OCI-LY3 (cell line): ENCODE data around the gene MRTFA.

Experiments
- H2AFZ ChIP-seq: fragments of 200-600, 300-600 bp; shearing (Covaris generic); 2 replicates; pipeline ENCODE4 v1.6.0; 2014; ENCODE audit warnings: antibody characterized with exemption, low read depth, low read length
- H3K27ac ChIP-seq: fragments of 200-600, 300-600 bp; sonication (generic); 2 replicates; pipeline ENCODE4 v1.5.1; 2014; ENCODE audit warnings: mild to moderate bottlenecking, low read length, moderate library complexity, mixed read lengths
- H3K27me3 ChIP-seq: fragments of 200-600, 300-600 bp; sonication (generic); 2 replicates; pipeline ENCODE4 v1.6.1; 2014; ENCODE audit warnings: low read depth, low read length, mixed read lengths
- H3K36me3 ChIP-seq: fragments of 200-600, 300-600 bp; sonication (generic); replicated peaks from 2 replicates; pipeline ENCODE3; 2014; ENCODE audit warnings: low read depth, low read length, mixed read lengths
- H3K4me1 ChIP-seq: fragments of 300-600, 200-600 bp; sonication (generic); 2 replicates; pipeline ENCODE4 v1.6.1; 2014; ENCODE audit warnings: low read length, mixed read lengths
- H3K4me2 ChIP-seq: fragments of 200-600, 300-600 bp; sonication (generic); 2 replicates; pipeline ENCODE4 v1.6.1; 2014; ENCODE audit warnings: low read length, mixed read lengths
- H3K4me3 ChIP-seq: fragments of 300-600, 200-600 bp; sonication (generic); 2 replicates; pipeline ENCODE4 v1.5.1; 2014; ENCODE audit warnings: antibody characterized with exemption, mild to moderate bottlenecking, low read length, moderate library complexity
- H3K79me2 ChIP-seq: fragments of 300-600, 200-600 bp; shearing (Covaris generic); 2 replicates; pipeline ENCODE4 v1.6.1; 2014; ENCODE audit warnings: mild to moderate bottlenecking, low read length, mixed read lengths
- H3K9ac ChIP-seq: fragments of 300-600, 200-600 bp; shearing (Covaris generic); 2 replicates; pipeline ENCODE4 v1.6.0; 2014; ENCODE audit warnings: mild to moderate bottlenecking, low read length, moderate library complexity
- H3K9me3 ChIP-seq: fragments of 200-600, 300-600 bp; shearing (Covaris generic); 2 replicates; pipeline ENCODE4 v1.6.1; 2014; ENCODE audit warnings: low read length, mixed read lengths; ENCODE audit not compliant: insufficient read depth
- H4K20me1 ChIP-seq: fragments of 200-600, 300-600 bp; sonication (generic); 2 replicates; pipeline ENCODE4 v1.6.1; 2016; ENCODE audit warnings: low read length, mixed read lengths; ENCODE audit not compliant: insufficient read depth
- EZH2phosphoT487 ChIP-seq: fragments of 200-600 bp; shearing (Covaris generic); IDR thresholded peaks from 2 replicates; pipeline ENCODE4 v1.6.1; 2018; ENCODE audit warnings: antibody characterized with exemption, mixed run types, low read depth
- TF ChIP-seq, protein P1 (sequence below): fragments of 200-600, 300-600 bp; sonication (generic); IDR thresholded peaks from 2 replicates; pipeline ENCODE4 v1.5.1; 2014; ENCODE audit warnings: antibody characterized with exemption, low read length, low read depth

Gene MRTFA

GRCh38 chr22:40432625-40433024 lies 203.9 kb downstream of the MRTFA start:
- Histone ChIP-seq H3K4me1 (peaks cover 45% of the 10 kb centered on the region), H3K4me2 (no peak overlapping the region), H3K79me2 (peaks cover 11% of the 10 kb centered on the region), H3K36me3 (peaks cover 39% of the 10 kb centered on the region), H4K20me1 (no peaks in the 10 kb centered on the region), H2AFZ (no peak overlapping the region), H3K4me3 (no peak overlapping the region), H3K9ac (no peak overlapping the region), H3K27me3 (no peaks in the 10 kb centered on the region), H3K27ac (no peak overlapping the region), H3K9me3 (no peaks in the 10 kb centered on the region)
- TF ChIP-seq EZH2phosphoT487, result no peak
- TF ChIP-seq, protein P1, sequence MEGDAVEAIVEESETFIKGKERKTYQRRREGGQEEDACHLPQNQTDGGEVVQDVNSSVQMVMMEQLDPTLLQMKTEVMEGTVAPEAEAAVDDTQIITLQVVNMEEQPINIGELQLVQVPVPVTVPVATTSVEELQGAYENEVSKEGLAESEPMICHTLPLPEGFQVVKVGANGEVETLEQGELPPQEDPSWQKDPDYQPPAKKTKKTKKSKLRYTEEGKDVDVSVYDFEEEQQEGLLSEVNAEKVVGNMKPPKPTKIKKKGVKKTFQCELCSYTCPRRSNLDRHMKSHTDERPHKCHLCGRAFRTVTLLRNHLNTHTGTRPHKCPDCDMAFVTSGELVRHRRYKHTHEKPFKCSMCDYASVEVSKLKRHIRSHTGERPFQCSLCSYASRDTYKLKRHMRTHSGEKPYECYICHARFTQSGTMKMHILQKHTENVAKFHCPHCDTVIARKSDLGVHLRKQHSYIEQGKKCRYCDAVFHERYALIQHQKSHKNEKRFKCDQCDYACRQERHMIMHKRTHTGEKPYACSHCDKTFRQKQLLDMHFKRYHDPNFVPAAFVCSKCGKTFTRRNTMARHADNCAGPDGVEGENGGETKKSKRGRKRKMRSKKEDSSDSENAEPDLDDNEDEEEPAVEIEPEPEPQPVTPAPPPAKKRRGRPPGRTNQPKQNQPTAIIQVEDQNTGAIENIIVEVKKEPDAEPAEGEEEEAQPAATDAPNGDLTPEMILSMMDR, result no peak

DNA sequence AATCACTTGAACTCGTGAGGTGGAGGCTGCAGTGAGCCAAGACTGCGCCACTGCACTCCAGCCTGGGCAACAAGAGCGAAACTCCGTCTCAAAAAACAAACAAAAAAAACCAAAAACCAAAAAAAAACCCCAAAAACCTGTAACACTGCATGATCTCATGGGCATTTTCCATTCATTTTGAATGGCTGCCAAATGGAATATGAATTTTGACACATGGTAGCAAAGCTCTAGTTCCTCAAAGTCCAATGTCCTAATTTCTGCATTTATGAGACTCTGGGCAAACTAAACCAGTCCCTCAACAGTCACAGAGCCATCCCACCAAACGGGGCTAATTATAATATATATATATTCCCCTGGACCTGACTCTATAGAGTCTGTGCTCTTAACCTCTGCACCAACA lies 204.4 kb downstream of the MRTFA start:
- TF ChIP-seq, protein P1, result no peak
- TF ChIP-seq EZH2phosphoT487, result no peak

GRCh38 chr22:40430991-40431390 lies 205.5 kb downstream of the MRTFA start:
- H2AFZ ChIP-seq, result no peak overlapping the region
- peaks cover 30% of the 10 kb centered on the region for H3K4me1 ChIP-seq
- no peak overlapping the region for H3K4me2 ChIP-seq
- H3K36me3 ChIP-seq, result peaks cover 46% of the 10 kb centered on the region
- no peak overlapping the region for H3K27ac ChIP-seq
- H3K9me3 ChIP-seq, result no peaks in the 10 kb centered on the region
- H3K9ac ChIP-seq, result no peak overlapping the region
- H3K27me3 ChIP-seq, result no peaks in the 10 kb centered on the region
- no peak overlapping the region for H3K4me3 ChIP-seq
- H4K20me1 ChIP-seq, result 0 out of 2 replicates have a peak, but pooled peaks cover 2% of the 10 kb centered on the region
- TF ChIP-seq, protein P1, result no peak
- no peak for TF ChIP-seq EZH2phosphoT487
- H3K79me2 ChIP-seq, result peaks cover 10% of the 10 kb centered on the region

More for the DNA sequence above, 204.4 kb downstream of the MRTFA start:
- no peak overlapping the region for H2AFZ ChIP-seq
- H3K9ac ChIP-seq, result no peak overlapping the region
- H3K36me3 ChIP-seq, result peaks cover 41% of the 10 kb centered on the region
- no peak overlapping the region for H3K4me3 ChIP-seq
- H3K27ac ChIP-seq, result no peak overlapping the region
- H4K20me1 ChIP-seq, result no peaks in the 10 kb centered on the region
- H3K4me1 ChIP-seq, result peaks cover 40% of the 10 kb centered on the region
- H3K9me3 ChIP-seq, result no peaks in the 10 kb centered on the region
- no peaks in the 10 kb centered on the region for H3K27me3 ChIP-seq
- no peak overlapping the region for H3K4me2 ChIP-seq
- H3K79me2 ChIP-seq, result peaks cover 10% of the 10 kb centered on the region

- H3K27me3 ChIP-seq, result no peaks in the 10 kb centered on the region
- no peak overlapping the region for H3K9ac ChIP-seq
- H3K4me1 ChIP-seq, result peaks cover 15% of the 10 kb centered on the region
- H3K79me2 ChIP-seq, result peaks cover 5% of the 10 kb centered on the region; the same call in 1 of the 2 replicates
- no peak overlapping the region for H3K4me3 ChIP-seq
- no peak overlapping the region for H2AFZ ChIP-seq
- no peak for TF ChIP-seq EZH2phosphoT487
- TF ChIP-seq, protein P1, result no peak
- no peak overlapping the region for H3K27ac ChIP-seq
- no peaks in the 10 kb centered on the region for H3K9me3 ChIP-seq
- peaks cover 5% of the 10 kb centered on the region; the same call in 1 of the 2 replicates for H4K20me1 ChIP-seq
- no peak overlapping the region for H3K4me2 ChIP-seq
- H3K36me3 ChIP-seq, result peaks cover 53% of the 10 kb centered on the region
These were observed 207.0 kb downstream of the MRTFA start for GRCh38 chr22:40429481-40429880.
